ENCODE results near the gene HABP4.
"Not testable (repeated sequence)": the region's sequence is repeated elsewhere in the genome, so short reads cannot be mapped to it uniquely, and the experiment has no call there.

The HABP4 gene

DNA sequence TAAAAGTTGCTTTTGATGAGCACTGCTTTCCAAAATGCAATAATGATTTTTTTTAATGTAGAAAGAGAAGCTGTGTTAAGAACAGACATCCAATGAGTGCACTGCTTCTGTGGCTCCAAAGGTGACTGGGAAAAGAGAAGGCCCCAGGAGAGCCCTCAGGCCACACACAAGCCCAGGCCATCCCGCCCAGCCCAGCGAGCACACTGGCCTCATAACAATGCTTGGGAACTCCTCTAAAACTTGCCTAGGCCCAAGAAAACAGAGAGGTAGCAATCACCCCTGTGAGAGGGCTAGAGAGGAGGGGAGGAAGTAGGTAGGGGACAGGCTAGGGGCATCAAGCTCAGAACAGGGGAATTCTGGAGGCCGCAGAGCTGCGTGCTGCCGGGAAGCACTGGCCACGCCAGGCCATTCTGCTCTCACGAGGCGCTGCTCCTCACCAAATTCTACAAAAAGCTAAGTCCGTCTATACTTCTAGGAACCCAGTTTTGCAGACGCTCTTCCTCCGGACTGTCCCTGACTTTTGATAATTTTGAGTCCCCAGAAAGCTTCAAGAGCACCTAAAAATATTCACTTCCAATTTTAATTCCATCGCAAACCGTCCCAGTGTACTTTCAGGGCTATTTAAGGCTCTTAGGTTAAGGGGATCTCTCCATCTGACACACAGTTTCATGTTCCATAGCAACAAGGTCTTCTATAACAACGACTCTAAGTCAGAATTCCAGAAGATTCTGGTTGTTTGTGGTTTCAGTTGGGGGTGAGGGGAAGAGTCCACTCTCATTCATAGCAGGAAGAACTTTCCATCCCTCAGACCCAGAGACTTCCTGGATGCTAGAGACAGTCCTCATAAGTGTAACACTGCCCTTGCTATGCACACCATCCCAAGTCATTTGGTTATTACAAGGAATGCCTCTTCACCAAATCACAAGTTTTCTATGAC is 51.0 kb downstream of the HABP4 start:
- no peak for DNase-seq

- no peak for DNase-seq
Observed at GRCh38 chr9:96501633-96502538, 51.9 kb downstream of the HABP4 start.

DNA sequence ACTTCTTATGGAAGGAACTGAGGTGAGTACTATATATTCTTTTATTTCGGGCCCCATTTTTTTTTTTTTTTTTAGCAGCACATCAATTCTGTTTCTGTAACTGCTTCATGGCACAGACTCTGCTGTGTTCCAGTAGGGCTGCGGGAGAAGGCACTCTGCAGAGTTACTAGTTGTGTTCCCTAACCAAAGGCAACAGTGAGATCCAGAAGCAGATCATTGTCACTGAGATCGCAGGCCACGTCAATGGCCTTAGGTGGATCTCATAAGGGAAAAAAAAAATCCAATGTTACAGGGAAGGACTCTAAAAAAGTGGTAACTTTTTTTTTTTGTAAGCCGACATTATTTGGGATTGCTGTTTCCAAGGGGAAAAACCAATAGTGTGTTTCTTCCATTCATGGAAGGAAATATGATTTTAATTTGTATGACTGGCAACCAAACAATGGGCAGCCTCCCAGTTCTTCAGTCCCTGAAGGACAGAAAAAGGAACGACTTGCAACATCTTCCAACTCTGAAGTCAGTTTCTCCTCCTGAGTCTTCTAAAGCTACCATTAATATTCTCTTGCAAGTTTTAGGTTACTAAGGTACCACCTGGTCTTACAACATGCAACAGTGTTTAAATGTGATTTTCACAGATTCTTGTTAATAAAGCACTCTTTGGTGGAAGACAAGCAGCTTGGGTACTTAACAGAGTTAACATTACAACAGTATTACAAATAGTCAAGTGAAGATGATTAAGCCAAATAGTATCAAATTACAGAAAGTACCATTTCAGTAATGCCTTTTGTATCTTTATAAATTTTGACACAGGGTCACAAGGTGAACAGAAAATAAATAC is 52.8 kb downstream of the HABP4 start:
- no peak for DNase-seq

- not testable (repeated sequence) for DNase-seq
Observed at GRCh38 chr9:96503374-96503748, 53.4 kb downstream of the HABP4 start.

DNA sequence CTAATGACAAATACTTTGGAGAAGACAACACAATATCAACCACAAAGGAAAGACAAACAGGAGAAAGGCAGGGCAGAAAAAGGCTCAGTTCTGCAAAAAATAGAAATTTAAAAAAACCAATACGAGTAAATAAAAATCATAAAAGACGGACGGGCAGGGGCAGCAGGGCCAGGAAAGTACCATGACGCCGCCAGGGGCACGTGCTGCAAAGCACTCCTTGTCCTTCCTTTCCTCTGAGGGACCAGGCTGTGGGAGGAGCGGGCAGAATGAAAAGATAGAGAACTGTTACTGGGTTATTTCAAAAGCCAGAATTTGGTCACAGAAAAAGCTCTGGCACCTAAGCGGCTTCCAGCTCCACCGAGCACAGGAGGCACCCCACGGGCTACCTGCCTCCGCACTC is 53.9 kb downstream of the HABP4 start:
- DNase-seq = no peak

GRCh38 chr9:96505316-96505991 is 55.5 kb downstream of the HABP4 start:
- no peak for DNase-seq

GRCh38 chr9:96508227-96508940 is 58.4 kb downstream of the HABP4 start:
- no peak for DNase-seq

DNA sequence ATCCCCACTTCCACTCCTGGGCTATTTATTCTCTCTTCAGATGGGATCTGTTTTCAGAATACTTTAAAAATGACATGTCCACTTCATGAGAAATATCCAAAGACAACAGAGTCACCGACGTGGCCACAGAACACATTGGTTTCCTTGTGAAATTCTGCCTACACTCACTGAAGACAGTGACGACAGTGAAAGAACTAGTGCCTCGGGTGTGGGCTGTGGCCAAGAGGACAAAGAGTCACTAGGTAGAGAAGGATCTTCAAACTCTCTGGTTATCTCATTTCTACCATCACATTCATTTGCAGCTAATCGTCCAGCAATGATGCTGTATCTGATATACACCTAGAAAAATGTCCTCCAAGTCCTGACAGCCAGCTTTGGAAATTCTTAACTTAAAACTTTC is 59.1 kb downstream of the HABP4 start:
- no peak for DNase-seq

GRCh38 chr9:96509848-96510247 is 59.9 kb downstream of the HABP4 start:
- no peak for DNase-seq

DNA sequence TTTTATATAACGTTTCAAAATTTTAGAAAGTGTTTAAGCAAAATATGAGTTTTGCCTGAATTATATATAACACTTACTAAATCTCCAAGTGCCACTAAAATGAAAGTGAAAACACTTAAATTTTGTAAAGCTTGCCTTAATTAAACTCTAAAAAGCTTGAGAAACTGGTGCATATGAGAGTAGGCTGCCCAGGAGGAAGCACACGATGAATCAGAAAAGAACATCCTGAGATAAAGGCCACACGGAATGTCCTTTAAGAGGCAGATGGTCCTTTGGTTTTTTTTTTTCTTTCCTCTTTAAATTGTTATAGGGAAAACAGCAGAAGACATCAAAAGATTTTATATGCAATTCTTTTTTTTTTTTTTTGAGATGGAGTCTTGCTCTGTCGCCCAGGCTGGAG is 60.3 kb downstream of the HABP4 start:
- DNase-seq = no peak

- DNase-seq = no peak
Observed at GRCh38 chr9:96512240-96512639, 62.3 kb downstream of the HABP4 start.

- no peak for DNase-seq
Observed at GRCh38 chr9:96513622-96514021, 63.7 kb downstream of the HABP4 start.

GRCh38 chr9:96514108-96514799 is 64.3 kb downstream of the HABP4 start:
- no peak for DNase-seq

DNA sequence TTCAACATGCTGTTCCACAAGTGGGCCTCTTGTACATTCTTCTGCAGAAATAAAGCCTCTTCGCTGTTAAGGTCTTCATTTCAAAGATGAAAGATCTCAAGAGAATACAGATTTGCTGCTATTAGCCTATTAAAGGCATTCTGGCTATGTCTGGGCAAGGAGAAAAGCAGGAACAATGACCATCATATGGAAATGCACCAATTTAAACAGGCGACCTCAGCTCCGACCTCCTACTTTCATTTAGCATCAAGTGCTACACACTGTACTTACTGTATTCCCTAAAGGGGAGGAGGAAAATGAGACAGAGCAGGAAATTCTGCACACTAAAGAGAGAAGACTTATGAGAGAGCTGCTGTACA is 64.8 kb downstream of the HABP4 start:
- DNase-seq = no peak

DNA sequence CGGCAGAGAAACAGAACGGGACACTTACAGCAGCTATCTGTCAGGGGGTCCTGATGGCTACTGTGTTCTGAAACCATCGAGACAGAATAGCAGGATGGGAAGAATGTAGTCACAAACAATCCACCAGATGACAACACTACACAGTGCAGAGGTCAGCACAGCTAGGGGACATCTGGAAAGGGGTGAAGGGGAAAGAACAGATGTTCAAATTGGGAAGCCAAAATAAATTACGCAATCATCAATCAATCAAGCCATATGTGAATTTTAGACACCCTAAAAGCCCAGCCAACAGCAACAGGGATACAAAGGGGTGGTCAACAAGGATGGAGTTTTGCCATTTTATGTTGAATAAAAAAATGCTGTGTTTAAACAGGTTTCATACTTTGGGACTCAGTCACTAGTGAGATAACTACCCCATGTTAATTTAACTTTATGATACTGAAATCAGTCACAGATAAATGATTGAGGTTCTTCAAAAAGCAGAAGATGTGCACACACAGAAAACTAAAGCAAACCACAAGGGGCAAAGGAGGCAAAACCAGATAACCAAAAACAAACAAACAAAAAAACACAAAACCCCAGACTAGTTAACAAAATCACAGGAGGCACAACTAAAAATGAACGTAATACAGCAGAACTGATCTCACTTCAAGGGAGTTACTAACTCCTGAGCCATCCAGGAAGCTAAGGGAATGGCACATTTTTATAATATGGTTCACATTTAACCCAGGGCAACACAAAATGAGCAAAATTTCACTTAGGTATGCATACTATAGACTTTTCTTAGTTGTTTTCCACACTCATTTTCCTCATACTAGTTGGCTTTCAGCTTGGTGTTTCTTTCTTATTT is 65.9 kb downstream of the HABP4 start:
- no peak for DNase-seq

- no peak for DNase-seq
Observed at GRCh38 chr9:96519095-96519494, 69.1 kb downstream of the HABP4 start.

DNA sequence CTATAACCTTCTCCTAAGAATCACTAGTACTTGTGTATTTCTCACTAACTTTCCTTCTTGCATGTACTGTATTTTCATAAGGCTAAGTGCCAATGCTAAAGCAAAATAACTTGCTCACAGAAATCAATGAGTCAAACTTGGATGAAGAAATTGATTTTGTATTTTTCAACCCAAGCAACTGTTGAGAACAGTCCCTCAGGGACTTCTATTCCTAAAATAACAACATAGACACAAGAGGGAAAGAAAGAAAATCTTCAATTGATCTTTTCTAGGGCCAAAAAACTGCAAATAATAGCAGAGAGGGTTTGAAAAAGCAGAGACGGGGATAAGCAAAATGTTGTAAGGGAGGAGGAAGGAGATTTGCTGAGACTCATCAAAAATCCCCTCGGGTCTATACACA is 69.8 kb downstream of the HABP4 start:
- DNase-seq = no peak

DNA sequence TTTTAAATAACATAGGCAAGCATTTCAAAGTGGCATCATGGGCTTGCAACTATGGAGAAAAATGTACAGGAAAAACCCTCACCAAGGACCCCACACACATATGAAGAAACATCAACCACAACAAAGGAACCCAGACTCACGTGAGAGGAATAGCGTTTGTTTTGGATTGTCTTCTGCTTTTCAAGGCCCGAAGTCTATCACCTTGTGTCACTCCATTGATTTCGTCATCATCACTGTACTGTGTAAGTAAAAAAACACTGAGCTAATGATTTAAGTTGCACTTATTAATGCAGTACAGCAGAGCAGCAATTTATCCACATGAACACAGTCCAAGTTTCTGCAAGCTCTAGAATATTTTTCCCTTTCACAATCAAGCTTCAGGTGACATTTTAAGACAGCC is 72.4 kb downstream of the HABP4 start:
- DNase-seq = no peak

DNA sequence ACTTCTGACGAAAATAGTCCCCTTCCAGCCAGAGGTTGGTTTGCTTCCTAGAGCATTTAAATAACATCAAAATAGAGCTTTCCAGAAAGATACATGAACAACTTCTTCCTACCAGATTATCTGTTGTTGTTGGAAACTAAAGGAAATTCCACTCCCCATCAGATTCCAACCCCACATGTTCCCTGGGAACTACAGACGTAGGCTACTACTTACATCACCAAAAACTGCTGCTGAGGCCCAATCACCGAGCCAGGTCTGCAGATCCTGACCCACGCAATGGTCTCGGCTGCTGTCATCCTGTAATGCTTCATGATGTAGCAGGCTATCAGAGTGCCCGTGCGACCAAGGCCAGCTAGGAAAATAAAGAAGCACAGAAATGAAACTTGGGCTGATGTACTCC is 73.4 kb downstream of the HABP4 start:
- DNase-seq = no peak

GRCh38 chr9:96524045-96524444 is 74.1 kb downstream of the HABP4 start:
- no peak for DNase-seq

Measured in stimulated activated CD4-positive, alpha-beta T cell treated with anti-CD3 and anti-CD28 coated beads, Interleukin-4, amount 100 ng/mL, for 24 hours (primary cell).